ENCODE measurements around the gene PRKAG1.

GRCh38 chr12:49061157-49061650, 42.6 kb upstream of the PRKAG1 start:
- no peak for TF ChIP-seq CTCF (IDR thresholded peaks at IDR 0.05)
- no peak for TF ChIP-seq POLR2AphosphoS5 (IDR thresholded peaks at IDR 0.05)
- TF ChIP-seq EP300 (IDR thresholded peaks at IDR 0.05), result no peak
- no peak for TF ChIP-seq POLR2A (IDR thresholded peaks at IDR 0.05)
